Fibroblast of the conjunctiva (primary cell): ENCODE data around the gene FUCA1.
"Not testable (repeated sequence)": the region's sequence is repeated elsewhere in the genome, so short reads cannot be mapped to it uniquely, and the experiment has no call there.

ENCODE experiments used
- DNase-seq: peaks from one replicate; pipeline ENCODE4 v3.0.0-alpha.2; 2010; ENCODE audit warnings: low read depth

The FUCA1 gene

GRCh38 chr1:23895993-23896392 is 27.9 kb upstream of the FUCA1 start:
- no peak for DNase-seq

- DNase-seq, result no peak
These were observed 27.0 kb upstream of the FUCA1 start for GRCh38 chr1:23895082-23895481.

DNA sequence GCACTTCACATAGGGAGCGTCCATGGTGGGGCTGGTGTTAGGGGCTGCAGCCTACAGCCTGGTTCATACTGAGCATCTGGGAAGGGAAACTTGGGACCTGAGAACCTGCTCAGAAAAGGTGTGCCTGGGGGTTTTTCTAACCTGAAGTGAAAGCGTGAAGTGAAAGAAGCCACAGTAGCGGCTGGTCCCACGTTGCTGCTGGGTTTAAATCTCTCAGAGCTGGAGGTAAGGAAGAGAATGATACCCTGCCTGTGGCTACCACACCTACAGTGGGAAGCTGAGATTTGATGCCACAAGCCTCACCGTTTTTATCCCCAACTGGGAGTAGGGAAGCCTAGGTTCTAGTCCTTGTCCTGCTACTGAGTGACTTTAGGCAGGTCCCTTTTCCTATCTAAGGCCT is 21.0 kb upstream of the FUCA1 start:
- DNase-seq, result no peak

DNA sequence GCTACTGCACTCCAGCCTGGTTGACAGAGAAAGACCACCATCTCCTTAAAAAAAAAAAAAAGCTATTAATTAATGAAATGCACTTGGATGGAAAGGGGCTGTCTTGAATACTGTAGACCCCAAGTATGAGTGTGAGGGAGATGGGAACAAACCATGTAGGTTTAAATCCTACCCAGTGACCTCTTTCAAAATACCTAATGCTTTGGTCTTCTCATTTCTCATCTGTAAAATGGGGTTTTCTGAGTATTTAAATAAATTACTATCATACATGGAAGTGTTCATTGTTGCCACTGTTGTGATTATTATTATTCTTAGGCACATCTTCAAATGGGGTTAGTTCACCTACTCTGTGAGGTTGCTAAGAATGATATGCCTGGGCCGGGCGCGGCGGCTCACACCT is 17.1 kb upstream of the FUCA1 start:
- no peak for DNase-seq

GRCh38 chr1:23882746-23883145 is 14.7 kb upstream of the FUCA1 start:
- DNase-seq, result no peak

- DNase-seq, result no peak
These were observed 11.7 kb upstream of the FUCA1 start for GRCh38 chr1:23879809-23880208.

DNA sequence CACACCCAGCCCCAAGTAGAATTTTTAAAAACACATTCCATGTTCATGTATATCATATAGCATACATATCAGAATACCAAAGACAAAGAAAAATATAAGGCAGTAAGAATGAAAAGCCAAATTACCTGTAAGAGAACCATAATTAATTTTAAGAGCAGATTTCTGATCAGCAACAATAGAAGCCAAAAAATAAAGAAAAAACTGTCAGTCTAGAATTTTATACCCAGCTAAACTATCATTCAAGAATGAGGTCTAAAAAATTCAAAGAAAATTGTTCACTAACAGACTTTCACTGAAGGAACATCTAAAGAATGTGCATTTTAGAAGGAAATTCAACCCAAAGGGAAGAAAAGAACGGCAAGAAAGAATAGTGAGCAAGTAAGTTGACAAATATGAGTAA is 10.6 kb upstream of the FUCA1 start:
- no peak for DNase-seq

- DNase-seq, result no peak
These were observed 7.3 kb upstream of the FUCA1 start for GRCh38 chr1:23875382-23875781.

DNA sequence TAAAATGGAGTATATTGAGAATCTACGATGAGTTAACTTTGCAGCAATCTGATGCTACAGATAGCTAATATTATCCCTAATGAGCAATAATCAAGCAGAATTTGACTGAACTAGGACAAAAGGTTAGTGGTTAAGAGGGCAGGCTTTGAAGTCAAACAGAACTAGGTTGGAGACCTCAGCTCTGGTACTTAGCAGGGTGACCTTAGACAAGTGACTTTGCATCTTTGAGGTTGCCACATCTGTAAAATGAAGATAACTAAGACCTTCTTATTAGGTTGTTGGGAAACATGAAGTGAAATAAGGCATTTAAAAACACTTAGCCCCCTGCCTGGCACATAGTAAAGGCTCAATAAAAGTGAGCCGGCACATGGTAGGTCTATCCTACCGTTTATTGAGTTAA is 4.3 kb upstream of the FUCA1 start:
- DNase-seq, result no peak

GRCh38 chr1:23869051-23869450 is 961 bp upstream of the FUCA1 start:
- no peak for DNase-seq

GRCh38 chr1:23868557-23869016 is 497 bp upstream of the FUCA1 start:
- DNase-seq, result no peak

GRCh38 chr1:23867542-23867894 is 572 bp downstream of the FUCA1 start:
- DNase-seq, result no peak

- DNase-seq, result no peak
These were observed 2.6 kb downstream of the FUCA1 start for GRCh38 chr1:23865543-23865930.

- no peak for DNase-seq
These were observed 3.1 kb downstream of the FUCA1 start for GRCh38 chr1:23864801-23865542.

DNA sequence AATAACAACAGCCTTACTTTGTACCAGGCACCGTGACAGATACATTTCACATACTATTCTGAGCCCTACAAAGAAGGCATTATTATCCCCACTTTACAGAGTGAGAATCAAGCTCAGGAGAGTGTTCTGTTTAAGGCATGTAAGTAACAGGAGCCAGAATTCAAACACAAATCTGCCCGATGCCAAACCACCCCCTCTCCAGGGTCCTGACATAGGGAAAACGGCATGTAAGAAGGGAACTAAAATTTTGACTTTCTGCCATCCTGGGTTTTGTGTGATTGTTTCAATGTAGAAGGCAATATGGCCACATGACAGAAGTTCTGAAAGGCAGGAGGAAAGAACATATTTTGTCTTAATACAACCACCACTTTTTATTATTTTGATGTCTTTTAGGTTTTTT is 5.5 kb downstream of the FUCA1 start:
- DNase-seq, result no peak

DNA sequence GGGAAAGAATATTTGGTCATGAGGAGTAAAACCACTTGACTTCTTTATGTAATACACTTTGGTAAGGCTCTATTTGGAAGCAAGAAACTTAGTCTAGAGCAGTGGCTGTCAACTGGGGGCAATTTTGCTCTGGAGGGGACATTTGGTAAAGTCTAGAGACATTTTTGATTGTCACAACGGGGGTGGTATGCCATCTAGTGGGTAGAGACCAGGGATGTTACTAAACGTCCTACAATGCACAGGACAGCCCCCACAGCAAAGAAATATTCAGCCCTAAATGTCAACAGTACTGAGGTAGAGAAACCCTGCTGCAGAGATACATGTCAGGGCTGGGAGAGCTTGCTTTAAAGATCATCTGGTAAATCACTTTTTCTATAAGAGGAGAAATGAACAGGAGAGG is 13.5 kb downstream of the FUCA1 start:
- DNase-seq, result no peak

- not testable (repeated sequence) for DNase-seq
These were observed 15.0 kb downstream of the FUCA1 start for GRCh38 chr1:23853124-23853523.

DNA sequence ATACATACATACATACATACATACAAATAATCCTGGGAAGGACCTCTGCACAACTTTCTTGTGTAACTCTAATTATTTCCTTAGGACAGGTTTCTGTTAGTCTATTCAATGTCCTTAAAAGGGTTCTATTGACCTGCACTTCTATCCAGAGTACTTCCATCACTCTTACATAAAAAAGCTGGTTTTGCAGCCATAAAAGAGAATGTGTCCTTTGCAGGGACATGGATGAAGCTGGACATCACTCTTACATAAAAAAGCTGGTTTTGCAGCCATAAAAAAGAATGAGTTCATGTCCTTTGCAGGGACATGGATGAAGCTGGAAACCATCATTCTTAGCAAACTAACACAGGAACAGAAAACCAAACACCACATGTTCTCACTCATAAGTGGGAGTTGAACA is 16.7 kb downstream of the FUCA1 start:
- DNase-seq, result not testable (repeated sequence)

GRCh38 chr1:23848673-23849616 is 19.1 kb downstream of the FUCA1 start:
- no peak for DNase-seq

GRCh38 chr1:23847482-23848095 is 20.5 kb downstream of the FUCA1 start:
- not testable (repeated sequence) for DNase-seq

GRCh38 chr1:23845163-23845562 is 22.9 kb downstream of the FUCA1 start:
- DNase-seq, result no peak

DNA sequence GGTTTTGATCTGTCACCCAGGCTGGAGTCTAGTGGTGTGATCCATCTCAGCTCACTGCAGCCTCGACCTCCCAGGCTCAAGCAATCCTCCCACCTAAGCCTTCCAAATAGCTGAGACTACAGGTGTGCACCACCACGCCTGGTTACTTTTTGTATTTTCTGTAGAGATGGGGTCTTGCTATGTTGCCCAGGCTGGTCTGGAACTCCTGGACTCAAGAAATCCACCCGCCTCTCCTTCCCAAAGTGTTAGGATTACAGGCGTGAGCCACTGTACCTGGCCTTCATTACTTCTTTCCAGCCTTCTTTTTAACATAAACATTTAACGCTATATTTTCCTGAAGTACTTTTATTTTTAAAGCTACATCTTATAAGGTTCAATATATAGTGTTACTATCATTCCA is 24.4 kb downstream of the FUCA1 start:
- no peak for DNase-seq

DNA sequence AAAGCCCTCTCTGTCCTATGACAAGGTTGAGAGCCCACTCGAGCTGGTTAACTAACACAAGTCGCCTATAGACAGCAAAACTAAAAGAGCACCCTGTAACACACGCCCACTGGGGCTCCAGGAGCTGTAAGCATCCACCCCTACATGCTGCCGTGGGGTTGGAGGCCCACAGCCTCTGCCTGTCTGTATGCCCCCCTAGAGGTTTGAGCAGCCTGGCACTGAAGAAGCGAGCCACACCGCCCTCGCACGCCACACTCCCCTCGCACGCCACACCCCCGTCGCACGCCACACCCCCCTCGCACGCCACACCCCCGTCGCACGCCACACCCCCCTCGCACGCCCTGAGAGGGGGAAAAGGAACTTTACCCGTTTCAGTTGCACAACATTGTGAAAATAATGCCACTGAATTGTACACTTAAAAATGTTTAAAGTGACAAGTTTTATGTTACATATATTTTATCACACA is 29.7 kb downstream of the FUCA1 start:
- DNase-seq, result peak; percentile 5
